Peyer's patch (tissue), 4 donors: ENCODE results near the gene FAR2. TPM values are rescaled to one million over a fixed set of nuclear protein-coding genes. Genes with fewer than 3 reads are reported as not detected.
A peak's percentile ranks its signal among the peaks of the same experiment; 100 is the strongest.

Source experiments
- DNase-seq, 3 donors: peaks; one replicate each; pipeline ENCODE4 v3.0.0-alpha.2; 2017 to 2019
- H3K27ac ChIP-seq, 4 donors: fragments of 200-600 bp; sonication (generic); one replicate each; pipeline ENCODE4 v1.5.1; 2016 to 2019
- H3K27me3 ChIP-seq, 2 donors: fragments of 200-600 bp; sonication (generic); one replicate each; pipeline ENCODE4 v1.5.1; 2019
- H3K36me3 ChIP-seq, 3 donors: fragments of 200-600 bp; sonication (generic); one replicate each; pipeline ENCODE4 v1.5.1; 2016 to 2019
- H3K4me1 ChIP-seq, 4 donors: fragments of 200-600 bp; sonication (generic); one replicate each; pipeline ENCODE4 v1.5.1; 2016 to 2019
- H3K4me3 ChIP-seq, 4 donors: fragments of 200-600 bp; sonication (generic); 1 replicate in 3 of 4; 2 replicates in 1 of 4; pipeline ENCODE4 v1.5.1; 2016 to 2019; ENCODE audit warnings: mild to moderate bottlenecking in 1 of 4
- H3K9me3 ChIP-seq, 4 donors: fragments of 200-600 bp; sonication (generic); one replicate each; pipeline ENCODE4 v1.5.1; 2016 to 2019; ENCODE audit warnings: mild to moderate bottlenecking in 1 of 4
- CTCF ChIP-seq, 6 experiments: fragments of 450-650 bp in 4 of 6; fragments of 200-600 bp in 2 of 6; sonication (generic) in 1 of 6; IDR thresholded peaks; one replicate each; pipeline ENCODE4 v1.5.1; 2017 to 2019; ENCODE audit warnings: antibody characterized with exemption in 6 of 6, mild to moderate bottlenecking in 3 of 6, moderate library complexity in 1 of 6
- POLR2A ChIP-seq, 2 donors: fragments of 450-650 bp; IDR thresholded peaks; one replicate each; pipeline ENCODE4 v1.5.1; 2017; ENCODE audit warnings: antibody characterized with exemption in 2 of 2, mild to moderate bottlenecking in 2 of 2, moderate library complexity in 2 of 2
- total RNA-seq, 4 donors: library from RNA; depleted of rRNA; stranded (reverse); fragments of >200 nt; gene quantifications; one replicate each; pipeline ENCODE4 v1.1.0, GENCODE V29; 2016

FAR2 gene
- total RNA-seq, 4 donors from 2014 or later: 31.0 to 52.8 (median 40.1) TPM

DNA sequence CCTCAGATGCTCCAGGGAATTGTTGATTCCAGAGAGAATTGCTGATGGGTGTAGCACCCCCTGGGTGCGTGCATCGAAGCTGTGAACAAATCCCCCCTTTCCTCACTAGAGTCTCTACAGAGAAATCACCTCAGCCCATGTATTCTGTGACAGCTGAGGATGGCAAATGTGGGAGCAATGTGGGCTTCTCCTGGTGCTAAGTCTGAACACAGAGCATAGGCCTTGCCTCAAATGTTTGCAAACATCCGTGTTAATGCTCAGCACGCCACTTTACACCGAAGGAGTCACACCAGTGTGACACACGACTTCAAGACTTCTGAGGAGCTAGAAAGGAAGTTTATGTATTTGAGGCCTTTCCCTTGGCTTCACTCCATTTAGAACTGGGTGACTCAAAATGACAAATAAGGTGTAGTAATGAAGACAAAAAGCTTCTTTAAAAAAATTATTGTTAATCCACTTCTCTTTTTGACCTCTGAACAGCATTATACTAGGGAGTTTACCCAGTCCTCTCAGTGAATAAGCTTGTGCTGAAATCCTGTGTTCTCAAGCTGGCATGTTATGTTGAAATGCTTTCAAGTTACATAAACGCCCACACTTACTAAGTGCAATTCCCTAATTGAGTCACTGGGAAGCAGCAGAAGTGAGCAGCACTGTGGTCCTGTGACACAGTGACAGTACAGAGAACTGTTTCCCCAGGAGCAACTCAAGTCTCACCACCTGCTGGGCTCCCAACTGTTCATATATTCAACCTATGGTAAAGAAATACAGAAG lies 92.9 kb downstream of the FAR2 start:
- H3K27me3 ChIP-seq: no peaks in the 10 kb centered on the region
- no peaks in the 10 kb centered on the region for H3K36me3 ChIP-seq
- H3K4me1 ChIP-seq: peaks cover 0 to 22% (median 7%) of the 10 kb centered on the region in 4 donors
- no peak overlapping the region for H3K4me3 ChIP-seq
- TF ChIP-seq POLR2A (IDR thresholded peaks at IDR 0.05) (no peak), CTCF (IDR thresholded peaks at IDR 0.05) (peak in 3 of 6 experiments; percentile 42 to 59 (median 50))
- H3K27ac ChIP-seq: peak overlapping the region in 3 of 4 donors; percentile 49 to 75 (median 72)
- no peaks in the 10 kb centered on the region for H3K9me3 ChIP-seq
- DNase-seq: peak in 2 of 3 donors; percentile 41 to 73

DNA sequence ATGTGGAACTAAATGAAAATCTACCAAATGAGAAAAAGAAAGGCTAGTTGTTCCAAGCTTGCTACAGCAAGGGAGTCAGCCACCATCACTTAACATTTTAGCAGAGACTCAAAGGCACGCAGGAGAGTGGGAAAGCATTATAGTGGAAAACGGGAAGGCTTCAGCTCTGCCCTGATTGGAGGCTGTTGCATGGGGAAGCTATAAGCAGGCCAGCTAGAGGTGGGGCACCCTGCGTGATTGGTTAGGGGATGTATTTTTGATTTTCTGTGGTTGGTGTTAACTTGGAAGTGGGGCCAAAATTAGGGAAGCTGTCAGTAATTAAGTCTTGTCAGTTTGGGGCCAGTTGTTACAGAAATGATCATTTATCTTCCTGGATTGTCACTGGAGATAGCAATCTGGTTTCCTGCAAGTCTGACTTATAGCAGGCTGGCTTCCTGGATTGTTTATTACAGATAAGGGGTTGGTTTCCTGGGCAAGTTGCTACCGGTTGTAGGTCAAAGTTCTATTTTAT lies 93.9 kb downstream of the FAR2 start:
- Histone ChIP-seq H3K27me3 (no peaks in the 10 kb centered on the region), H3K27ac (peak overlapping the region in 2 of 4 donors; percentile 72 to 75), H3K4me1 (peaks cover 0 to 22% (median 7%) of the 10 kb centered on the region in 4 donors), H3K9me3 (no peaks in the 10 kb centered on the region), H3K36me3 (no peaks in the 10 kb centered on the region), H3K4me3 (no peak overlapping the region)
- TF ChIP-seq CTCF (IDR thresholded peaks at IDR 0.05) (no peak), POLR2A (IDR thresholded peaks at IDR 0.05) (no peak)
- no peak for DNase-seq

- peaks cover 0 to 22% (median 7%) of the 10 kb centered on the region in 4 donors for H3K4me1 ChIP-seq
- H3K4me3 ChIP-seq: no peak overlapping the region
- no peak for DNase-seq
- H3K9me3 ChIP-seq: no peaks in the 10 kb centered on the region
- no peaks in the 10 kb centered on the region for H3K36me3 ChIP-seq
- TF ChIP-seq POLR2A (IDR thresholded peaks at IDR 0.05) (no peak), CTCF (IDR thresholded peaks at IDR 0.05) (no peak)
- no peak overlapping the region for H3K27ac ChIP-seq
- no peaks in the 10 kb centered on the region for H3K27me3 ChIP-seq
Measured at GRCh38 chr12:29244159-29244765, 95.2 kb downstream of the FAR2 start.

DNA sequence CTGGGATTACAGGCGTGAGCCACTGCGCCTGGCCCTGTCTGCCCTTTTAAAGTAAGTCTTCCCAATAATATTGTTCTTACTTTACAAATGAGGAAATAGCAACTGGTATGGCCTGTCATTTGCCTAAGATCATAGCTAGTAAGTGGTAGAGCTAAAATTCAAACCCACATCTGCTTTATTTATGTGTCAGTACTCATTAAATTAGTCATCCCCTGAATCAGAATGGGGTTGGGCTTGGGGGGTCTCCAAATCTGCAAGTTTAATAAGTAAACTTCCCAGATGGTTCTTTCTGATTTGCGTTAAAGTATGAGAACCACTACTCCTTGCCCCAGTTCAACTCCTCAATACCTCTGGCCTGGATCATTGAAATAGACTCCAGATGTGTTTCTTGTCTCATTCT lies 96.2 kb downstream of the FAR2 start:
- H3K4me3 ChIP-seq: no peak overlapping the region
- TF ChIP-seq POLR2A (IDR thresholded peaks at IDR 0.05): no peak
- no peak for TF ChIP-seq CTCF (IDR thresholded peaks at IDR 0.05)
- DNase-seq: no peak
- H3K27ac ChIP-seq: no peak overlapping the region
- H3K36me3 ChIP-seq: no peaks in the 10 kb centered on the region
- H3K9me3 ChIP-seq: no peaks in the 10 kb centered on the region
- H3K27me3 ChIP-seq: no peaks in the 10 kb centered on the region
- peaks cover 0 to 22% (median 7%) of the 10 kb centered on the region in 4 donors for H3K4me1 ChIP-seq

- no peak overlapping the region for H3K27ac ChIP-seq
- H3K4me3 ChIP-seq: no peak overlapping the region
- no peaks in the 10 kb centered on the region for H3K9me3 ChIP-seq
- no peaks in the 10 kb centered on the region for H3K4me1 ChIP-seq
- H3K27me3 ChIP-seq: no peaks in the 10 kb centered on the region
- TF ChIP-seq CTCF (IDR thresholded peaks at IDR 0.05) (no peak), POLR2A (IDR thresholded peaks at IDR 0.05) (no peak)
- H3K36me3 ChIP-seq: no peaks in the 10 kb centered on the region
- no peak for DNase-seq
Measured at GRCh38 chr12:29249930-29250329, 100.9 kb downstream of the FAR2 start.
